Right cardiac atrium (tissue), 5 donors: Measurements from ENCODE around the gene ARL14EPL. TPM values are rescaled to one million over a fixed set of nuclear protein-coding genes. Genes with fewer than 3 reads are reported as not detected.
A peak's percentile ranks its signal among the peaks of the same experiment; 100 is the strongest.

ENCODE experiments used
- ATAC-seq, 2 donors: fragments of 200-7000 bp; cut with Tn5 transposase; one replicate each; pipeline versions ENCODE4 v1.8.0 to v1.9.1; 2020; ENCODE audit warnings: moderate library complexity in 2 of 2, mild to moderate bottlenecking in 1 of 2
- DNase-seq, 3 donors: peaks; one replicate each; pipeline ENCODE4 v3.0.0-alpha.2; 2020
- H3K27ac ChIP-seq: one replicate; pipeline ENCODE4 v1.5.1; 2013; ENCODE audit warnings: mild to moderate bottlenecking, low read length, control low read depth, moderate library complexity
- H3K27me3 ChIP-seq: one replicate; pipeline ENCODE4 v1.6.1; 2013; ENCODE audit not compliant: control insufficient read depth, insufficient read depth
- H3K4me1 ChIP-seq: one replicate; pipeline ENCODE4 v1.6.1; 2013; ENCODE audit warnings: low read length; ENCODE audit not compliant: control insufficient read depth, insufficient read depth
- H3K4me3 ChIP-seq: one replicate; pipeline ENCODE4 v1.5.1; 2013; ENCODE audit warnings: low read length, control low read depth
- H3K9me3 ChIP-seq: one replicate; pipeline ENCODE4 v1.6.1; 2013; ENCODE audit warnings: low read length; ENCODE audit not compliant: control insufficient read depth
- WGBS: extraction: QIAGEN DNeasy Blood & Tissue Kit; methylation state at CpG from one replicate; pipeline ENCODE4 v1.1.7; 2013; 5-methylcytosine and 5-hydroxymethylcytosine counted together
- intact Hi-C, 4 donors: fragments of 100-400 bp; cut with DNase I; formaldehyde crosslinking; loops; one replicate each; pipeline versions ENCODE4 v1.11.0 to v1.14.0; 2022 to 2023
- long read RNA-seq, 4 donors: library from polyadenylated mRNA; unstranded; transcript quantifications; one replicate each; pipeline ENCODE4 v2.0.0, GENCODE V29; 2020 to 2021
- polyA plus RNA-seq: library from polyadenylated mRNA; stranded (reverse); fragments of 200-250 nt; gene quantifications from one replicate; pipeline ENCODE4 v1.2.3, GENCODE V29; 2013
- total RNA-seq, 4 donors: library from RNA; stranded (reverse); fragmentation: NEBNext Ultra II Directional; extraction: Animal tissue kit (Norgen Biotek cat#: 25700); gene quantifications; one replicate each; pipeline ENCODE4 v1.2.1, GENCODE V29; 2021
- donor health status: healthy with polysubstance abuse.
- donor health status: DM: no; HTN: yes; CAD: no.
- donor health status: DM: no; HTN: no; CAD: no.
- donor health status: DM: no; HTN: yes; CAD: no; lungs with severe emphysema.
- donor health status: DM: yes; HTN: yes; CAD: no.

Gene ARL14EPL
- not detected for total RNA-seq
- not detected for polyA plus RNA-seq
- long read RNA-seq, donor 1 = 0 reads
- long read RNA-seq, donor 2 = 0 reads
- long read RNA-seq, donor 3 = 0 reads
- long read RNA-seq, donor 4 = 0 reads

GRCh38 chr5:116032094-116032517, at the start of gene ARL14EPL:
Gene ARL14EPL, plus strand, starts transcription at chr5:116032472. Its CDS starts 18,994 bp downstream, at chr5:116051466.
- Histone ChIP-seq H3K27ac (no peak within 1 kb of the TSS), H3K4me1 (no peaks in the 10 kb centered on the region), H3K27me3 (no peaks in the 10 kb centered on the region), H3K9me3 (no peaks in the 10 kb centered on the region), H3K4me3 (no peak within 1 kb of the TSS)
- DNase-seq (peak in 2 of 3 donors; percentile 29 to 52), ATAC-seq (peak; percentile 76 to 93)
- intact Hi-C loops = no loop called here
- 49% methylated on average over 9 of the region's 9 CpGs for WGBS

GRCh38 chr5:115983519-115983918, 48.8 kb upstream of the ARL14EPL start:
- intact Hi-C loops = no loop called here
- ATAC-seq (no peak), DNase-seq (no peak)
- 95% methylated on average over 1 of the region's 1 CpG for WGBS
- Histone ChIP-seq H3K27ac (no peak overlapping the region), H3K9me3 (no peaks in the 10 kb centered on the region), H3K4me1 (peaks cover 6% of the 10 kb centered on the region), H3K4me3 (no peak overlapping the region), H3K27me3 (no peaks in the 10 kb centered on the region)

- ATAC-seq = peak; percentile 74 to 90
- no peak overlapping the region for H3K27ac ChIP-seq
- intact Hi-C loops = no loop called here
- no peaks in the 10 kb centered on the region for H3K27me3 ChIP-seq
- no peaks in the 10 kb centered on the region for H3K9me3 ChIP-seq
- H3K4me1 ChIP-seq = peaks cover 3% of the 10 kb centered on the region
- no peak overlapping the region for H3K4me3 ChIP-seq
- no peak for DNase-seq
- 48% methylated on average over 10 of the region's 10 CpGs for WGBS
These were observed 46.2 kb upstream of the ARL14EPL start for GRCh38 chr5:115985802-115986757.

DNA sequence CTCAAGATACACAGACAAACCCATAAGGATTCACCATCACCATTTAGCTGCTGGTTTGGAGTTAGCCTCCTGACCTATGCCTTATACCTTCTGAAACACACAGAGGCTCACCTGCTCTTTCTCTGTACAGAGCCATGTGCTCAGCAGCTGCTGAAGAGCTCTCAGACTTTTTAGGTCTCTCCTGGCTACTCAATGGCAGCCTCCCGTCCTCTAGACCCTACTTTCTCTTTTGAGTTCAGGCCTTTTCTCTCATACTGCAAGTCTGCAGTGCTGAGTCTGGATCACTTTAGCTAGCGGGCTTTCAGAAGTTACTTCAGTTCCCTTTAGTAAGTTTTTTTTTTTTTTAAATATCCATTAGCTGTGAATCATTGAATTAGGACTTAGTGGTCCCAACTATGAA, 44.3 kb upstream of the ARL14EPL start:
- Histone ChIP-seq H3K4me3 (no peak overlapping the region), H3K27ac (no peak overlapping the region), H3K4me1 (peaks cover 3% of the 10 kb centered on the region), H3K27me3 (no peaks in the 10 kb centered on the region), H3K9me3 (no peaks in the 10 kb centered on the region)
- intact Hi-C loops = no loop called here
- 85% methylated on average over 2 of the region's 2 CpGs for WGBS
- DNase-seq (no peak), ATAC-seq (no peak)

DNA sequence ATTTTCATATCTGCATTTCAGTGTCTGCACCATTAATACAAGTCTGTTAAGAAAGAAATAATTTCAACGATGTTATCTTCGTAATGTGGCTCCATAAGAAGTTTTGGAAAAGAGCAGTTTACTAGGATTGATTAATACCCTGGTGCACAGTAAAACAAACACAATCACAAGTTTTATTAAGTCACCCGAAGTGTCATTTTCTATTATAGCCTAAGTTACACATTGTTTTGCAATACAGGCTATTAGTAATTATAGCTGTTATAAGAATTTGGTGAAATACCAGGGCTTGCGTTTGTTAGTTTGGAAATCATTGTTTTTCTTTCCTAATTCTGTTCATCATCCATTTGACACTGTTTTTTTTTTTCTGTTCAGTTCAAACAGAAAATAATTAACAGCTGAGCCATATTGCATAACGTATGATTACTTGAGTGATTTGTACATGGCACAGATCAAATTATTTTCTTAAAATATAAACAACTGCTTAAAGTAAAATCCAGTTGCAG, 39.4 kb upstream of the ARL14EPL start:
- intact Hi-C loops = no loop called here
- Histone ChIP-seq H3K4me3 (no peak overlapping the region), H3K27me3 (no peaks in the 10 kb centered on the region), H3K4me1 (no peaks in the 10 kb centered on the region), H3K27ac (no peak overlapping the region), H3K9me3 (no peaks in the 10 kb centered on the region)
- DNase-seq (no peak), ATAC-seq (no peak)
- 73% methylated on average over 5 of the region's 5 CpGs for WGBS

DNA sequence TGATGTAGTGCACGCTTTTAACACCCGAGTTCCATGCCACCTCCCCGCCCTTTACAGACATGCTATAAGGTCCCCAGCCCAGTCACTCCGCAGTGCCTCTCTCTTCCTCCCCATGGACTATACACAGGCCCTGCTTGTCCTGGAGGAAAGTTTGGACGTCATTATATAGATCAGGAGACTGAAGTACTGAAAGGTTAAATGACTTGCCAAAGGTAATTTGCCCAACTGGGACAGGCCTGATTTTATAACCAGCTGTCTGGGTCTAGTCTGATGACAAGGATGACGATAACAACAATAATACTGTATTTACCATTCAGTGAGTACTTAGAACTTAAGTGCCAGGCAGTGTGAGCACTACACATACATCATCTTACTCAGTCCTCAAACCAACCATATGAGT, 36.9 kb upstream of the ARL14EPL start:
- 90% methylated on average over 6 of the region's 6 CpGs for WGBS
- Histone ChIP-seq H3K4me3 (no peak overlapping the region), H3K9me3 (no peaks in the 10 kb centered on the region), H3K27ac (no peak overlapping the region), H3K27me3 (no peaks in the 10 kb centered on the region), H3K4me1 (no peaks in the 10 kb centered on the region)
- no peak for DNase-seq
- no peak for ATAC-seq
- intact Hi-C loops = no loop called here

GRCh38 chr5:116002116-116002906, 30.0 kb upstream of the ARL14EPL start:
- no peak for ATAC-seq
- WGBS = 83% methylated on average over 6 of the region's 6 CpGs
- Histone ChIP-seq H3K27me3 (no peaks in the 10 kb centered on the region), H3K27ac (no peak overlapping the region), H3K4me1 (no peaks in the 10 kb centered on the region), H3K4me3 (no peak overlapping the region), H3K9me3 (no peaks in the 10 kb centered on the region)
- no peak for DNase-seq
- intact Hi-C loops = no loop called here

DNA sequence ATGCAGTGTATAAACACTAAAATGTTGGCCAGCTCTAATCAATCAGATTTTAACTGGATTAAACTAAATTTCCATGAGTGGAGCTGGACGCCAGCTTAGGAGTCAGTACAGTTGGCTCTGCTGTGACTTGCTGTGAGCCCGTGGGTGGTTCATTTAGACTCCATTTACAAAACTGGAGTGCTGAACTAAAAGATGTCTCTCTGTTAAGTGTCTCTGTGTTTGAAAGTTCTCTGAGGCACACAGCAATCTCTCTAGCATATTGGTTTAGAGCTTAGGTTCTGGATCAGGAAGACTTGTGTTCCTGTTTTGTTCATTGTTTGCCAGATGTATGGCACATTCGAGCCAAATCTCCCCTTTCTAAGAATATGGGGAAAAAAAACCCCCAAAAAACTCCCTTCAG, 28.0 kb upstream of the ARL14EPL start:
- Histone ChIP-seq H3K9me3 (no peaks in the 10 kb centered on the region), H3K27me3 (no peaks in the 10 kb centered on the region), H3K27ac (no peak overlapping the region), H3K4me3 (no peak overlapping the region), H3K4me1 (no peaks in the 10 kb centered on the region)
- ATAC-seq (no peak), DNase-seq (no peak)
- 83% methylated on average over 3 of the region's 3 CpGs for WGBS
- intact Hi-C loops = no loop called here

DNA sequence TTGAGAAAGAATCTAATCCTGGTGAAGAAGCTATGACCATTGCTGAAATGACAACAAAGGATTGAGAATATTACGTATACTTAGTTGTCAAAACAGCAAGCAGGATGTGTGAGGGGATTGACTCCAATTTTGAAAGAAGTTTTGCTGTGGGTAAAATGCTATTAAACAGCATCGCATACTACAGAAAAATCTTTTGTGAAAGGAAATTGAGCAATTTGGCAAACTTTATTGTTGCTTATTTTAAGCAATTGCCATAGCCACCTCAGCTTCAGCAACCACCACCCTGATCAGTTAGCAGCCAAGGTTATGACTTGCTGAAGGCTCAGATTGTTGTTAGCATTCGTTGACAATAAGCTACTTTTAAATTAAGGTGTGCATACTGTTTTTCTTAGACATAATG, 22.5 kb upstream of the ARL14EPL start:
- no peak for DNase-seq
- Histone ChIP-seq H3K9me3 (no peaks in the 10 kb centered on the region), H3K4me1 (no peaks in the 10 kb centered on the region), H3K4me3 (no peak overlapping the region), H3K27me3 (no peaks in the 10 kb centered on the region), H3K27ac (no peak overlapping the region)
- 74% methylated on average over 3 of the region's 3 CpGs for WGBS
- no peak for ATAC-seq
- intact Hi-C loops = no loop called here

DNA sequence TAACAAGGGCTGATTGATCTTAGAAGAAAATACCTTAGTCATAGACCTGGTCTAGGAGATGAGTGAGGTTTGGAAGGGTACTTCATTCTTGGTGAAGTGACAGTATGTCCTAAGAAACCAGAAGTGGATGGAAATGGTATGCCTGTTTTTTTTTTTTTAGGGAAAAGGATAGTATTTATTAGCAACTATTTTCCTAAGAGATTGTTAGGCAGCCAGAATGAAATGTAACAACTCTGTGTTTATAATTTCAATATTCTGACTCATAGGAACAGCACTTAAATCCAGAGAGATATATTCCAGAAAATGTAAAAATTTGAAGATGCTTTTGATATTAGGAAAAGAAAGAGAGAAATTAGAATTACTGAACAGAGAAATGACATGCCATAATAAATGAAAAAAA, 21.2 kb upstream of the ARL14EPL start:
- DNase-seq (no peak), ATAC-seq (no peak)
- no peak overlapping the region for H3K27ac ChIP-seq
- no peaks in the 10 kb centered on the region for H3K4me1 ChIP-seq
- H3K9me3 ChIP-seq = no peaks in the 10 kb centered on the region
- H3K4me3 ChIP-seq = no peak overlapping the region
- no peaks in the 10 kb centered on the region for H3K27me3 ChIP-seq
- intact Hi-C loops = no loop called here
